AG09319 (cell line): ENCODE results near the gene C11orf54.
"Not testable (repeated sequence)": the region's sequence is repeated elsewhere in the genome, so short reads cannot be mapped to it uniquely, and the experiment has no call there.

Source experiments
- DNase-seq: peaks from one replicate; pipeline ENCODE4 v3.0.0-alpha.2; 2010; ENCODE audit warnings: low read depth; ENCODE audit errors: extremely low read depth
- CTCF ChIP-seq: IDR thresholded peaks from 2 replicates; pipeline ENCODE4 v1.5.1; 2011; ENCODE audit warnings: low read depth, mild to moderate bottlenecking, inconsistent platforms, low read length, moderate library complexity

Gene C11orf54

GRCh38 chr11:93756748-93757147, 15.3 kb downstream of the C11orf54 start:
- no peak for DNase-seq
- no peak for TF ChIP-seq CTCF

GRCh38 chr11:93757301-93757700, 15.8 kb downstream of the C11orf54 start:
- DNase-seq: no peak
- no peak for TF ChIP-seq CTCF

- DNase-seq: no peak
- no peak for TF ChIP-seq CTCF
These were observed 16.7 kb downstream of the C11orf54 start for GRCh38 chr11:93757924-93758865.

GRCh38 chr11:93759123-93759522, 17.7 kb downstream of the C11orf54 start:
- not testable (repeated sequence) for DNase-seq

GRCh38 chr11:93761910-93762309, 20.4 kb downstream of the C11orf54 start:
- TF ChIP-seq CTCF: no peak
- DNase-seq: no peak

GRCh38 chr11:93765551-93765950, 24.1 kb downstream of the C11orf54 start:
- no peak for DNase-seq
- TF ChIP-seq CTCF: no peak

- no peak for DNase-seq
- no peak for TF ChIP-seq CTCF
These were observed 25.0 kb downstream of the C11orf54 start for GRCh38 chr11:93766504-93766903.

- no peak for TF ChIP-seq CTCF
- no peak for DNase-seq
These were observed 25.5 kb downstream of the C11orf54 start for GRCh38 chr11:93767018-93767417.
